ENCODE results near the gene DHCR7. TPM values are rescaled to one million over a fixed set of nuclear protein-coding genes. Genes with fewer than 3 reads are reported as not detected.

Gene DHCR7
- total and polyA plus RNA-seq, 4 donors: 32.3 to 115 (median 72.4) TPM

DNA sequence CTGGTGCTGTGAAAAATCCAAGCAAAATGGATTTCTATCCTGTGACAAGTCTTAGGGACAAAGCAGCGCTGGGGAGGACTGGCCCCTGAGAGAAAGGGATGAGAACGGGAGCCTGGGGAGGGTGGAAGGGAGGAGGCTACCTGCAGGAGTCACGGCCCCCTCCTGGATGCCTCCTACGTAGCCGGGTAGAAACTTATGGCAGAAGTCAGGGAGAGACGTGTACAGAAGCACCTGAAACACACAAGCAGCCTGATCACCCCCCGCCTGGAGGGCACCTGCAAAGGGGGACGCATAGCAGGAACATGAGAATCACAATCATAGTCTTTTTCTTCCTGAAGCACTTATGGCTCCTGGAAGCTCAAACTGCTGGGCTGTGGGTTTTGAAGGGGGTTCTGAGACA lies 6.1 kb downstream of the DHCR7 start:
- no peak overlapping the region for H3K27ac ChIP-seq (ENCODE audit: low read depth, low read length)
- no peaks in the 10 kb centered on the region for H3K27me3 ChIP-seq (ENCODE audit: control insufficient read depth, insufficient read depth, low read length)
- H3K9me3 ChIP-seq (ENCODE audit: control insufficient read depth, insufficient read depth, low read length): no peaks in the 10 kb centered on the region
- peaks cover 79% of the 10 kb centered on the region for H3K36me3 ChIP-seq (ENCODE audit: control insufficient read depth, insufficient read depth, low read length)
- no peak for DNase-seq (ENCODE audit: low read depth in 4 of 6, low spot score in 6 of 6)
- 100% methylated on average over 3 of the region's 8 CpGs for WGBS (ENCODE audit: insufficient coverage)
- H3K4me1 ChIP-seq (ENCODE audit: control insufficient read depth, insufficient read depth, low read length): peaks cover 7% of the 10 kb centered on the region
- no peak overlapping the region for H3K4me3 ChIP-seq (ENCODE audit: low read depth, low read length)

DNA sequence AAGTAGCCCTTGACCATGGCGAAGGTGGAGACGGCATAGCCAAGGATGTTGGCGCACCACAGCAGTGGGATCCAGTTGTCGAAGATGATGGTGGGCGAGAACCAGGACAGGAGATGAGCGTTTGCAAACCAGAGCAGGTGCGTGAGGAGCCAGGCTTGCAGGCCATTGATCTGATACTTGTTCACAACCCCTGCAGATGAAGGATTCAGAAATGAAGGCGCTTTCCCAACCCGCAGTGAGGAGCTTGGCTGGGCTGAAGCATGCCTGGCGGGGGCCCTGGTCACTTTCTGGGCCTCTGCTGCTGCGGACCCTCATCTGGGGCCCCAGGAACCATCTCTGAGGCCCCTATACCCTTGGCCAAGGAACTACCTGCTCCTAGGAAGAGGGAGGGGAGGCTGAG lies 6.9 kb downstream of the DHCR7 start:
- Histone ChIP-seq H3K4me1 (ENCODE audit: control insufficient read depth, insufficient read depth, low read length) (peaks cover 7% of the 10 kb centered on the region), H3K27ac (ENCODE audit: low read depth, low read length) (no peak overlapping the region), H3K36me3 (ENCODE audit: control insufficient read depth, insufficient read depth, low read length) (peaks cover 86% of the 10 kb centered on the region), H3K27me3 (ENCODE audit: control insufficient read depth, insufficient read depth, low read length) (no peaks in the 10 kb centered on the region), H3K9me3 (ENCODE audit: control insufficient read depth, insufficient read depth, low read length) (no peaks in the 10 kb centered on the region), H3K4me3 (ENCODE audit: low read depth, low read length) (no peak overlapping the region)
- WGBS (ENCODE audit: insufficient coverage): 100% methylated on average over 9 of the region's 11 CpGs
- no peak for DNase-seq (ENCODE audit: low read depth in 4 of 6, low spot score in 6 of 6)

DNA sequence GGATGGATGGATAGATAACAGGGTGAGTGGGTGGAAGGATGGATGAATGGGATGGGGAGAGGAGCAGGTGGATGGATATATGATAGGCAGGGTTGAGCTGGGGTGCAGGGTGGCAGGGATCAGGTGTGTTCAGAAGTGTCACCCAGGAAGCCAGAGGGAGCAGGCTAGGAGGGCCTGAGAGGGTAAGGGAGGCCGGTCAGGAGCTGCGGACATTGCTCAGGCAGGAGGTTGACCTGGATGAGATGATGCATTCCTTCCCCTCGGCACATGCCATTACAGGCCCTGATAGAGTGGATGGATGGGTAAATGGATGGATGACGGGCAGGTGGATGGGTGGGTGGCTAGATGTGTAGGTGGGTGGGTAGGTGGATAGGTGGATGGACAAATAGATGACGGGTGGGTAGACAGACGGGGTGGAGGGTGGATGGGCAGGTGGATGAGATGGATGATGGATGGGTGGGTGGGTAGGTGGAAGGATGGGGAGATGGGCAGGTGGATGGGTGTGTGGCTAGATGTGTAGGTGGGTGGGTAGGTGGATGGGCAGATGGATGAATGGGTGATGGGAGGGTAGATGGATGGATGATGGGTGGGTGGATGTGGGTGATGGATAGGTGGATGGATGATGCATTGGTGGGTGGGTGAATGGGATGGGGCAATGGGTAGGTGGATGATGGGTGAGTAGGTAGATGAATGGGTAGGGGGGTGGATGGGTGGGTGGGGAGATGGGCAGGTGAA lies 8.0 kb downstream of the DHCR7 start:
- H3K27me3 ChIP-seq (ENCODE audit: control insufficient read depth, insufficient read depth, low read length): no peaks in the 10 kb centered on the region
- WGBS (ENCODE audit: insufficient coverage): 92% methylated on average over 6 of the region's 6 CpGs
- H3K4me3 ChIP-seq (ENCODE audit: low read depth, low read length): no peak overlapping the region
- peaks cover 92% of the 10 kb centered on the region for H3K36me3 ChIP-seq (ENCODE audit: control insufficient read depth, insufficient read depth, low read length)
- no peaks in the 10 kb centered on the region for H3K9me3 ChIP-seq (ENCODE audit: control insufficient read depth, insufficient read depth, low read length)
- no peak overlapping the region for H3K27ac ChIP-seq (ENCODE audit: low read depth, low read length)
- no peak for DNase-seq (ENCODE audit: low read depth in 4 of 6, low spot score in 6 of 6)
- peaks cover 7% of the 10 kb centered on the region for H3K4me1 ChIP-seq (ENCODE audit: control insufficient read depth, insufficient read depth, low read length)

DNA sequence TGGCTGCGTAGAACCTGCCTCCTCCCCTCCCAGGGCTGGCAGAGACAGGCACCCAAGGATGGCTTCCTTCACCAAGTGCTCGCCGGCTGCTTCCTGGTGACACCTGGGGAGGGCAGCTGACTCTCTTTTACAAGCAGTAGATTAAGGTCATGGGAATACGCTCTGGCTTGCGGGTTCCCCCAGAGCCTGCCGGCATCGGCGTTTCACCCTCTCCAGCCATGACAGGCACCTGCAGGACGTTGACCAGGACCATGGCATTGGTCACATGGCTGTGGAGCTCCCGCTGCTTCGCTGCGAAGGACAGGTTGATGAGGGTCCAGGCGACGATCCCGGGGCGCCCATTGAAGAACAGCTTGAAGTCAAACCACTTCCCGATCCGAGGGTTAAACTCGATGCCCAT lies 9.5 kb downstream of the DHCR7 start:
- WGBS (ENCODE audit: insufficient coverage): 95% methylated on average over 10 of the region's 19 CpGs
- Histone ChIP-seq H3K27ac (ENCODE audit: low read depth, low read length) (no peak overlapping the region), H3K9me3 (ENCODE audit: control insufficient read depth, insufficient read depth, low read length) (no peaks in the 10 kb centered on the region), H3K4me1 (ENCODE audit: control insufficient read depth, insufficient read depth, low read length) (peaks cover 15% of the 10 kb centered on the region), H3K4me3 (ENCODE audit: low read depth, low read length) (no peak overlapping the region), H3K27me3 (ENCODE audit: control insufficient read depth, insufficient read depth, low read length) (no peaks in the 10 kb centered on the region), H3K36me3 (ENCODE audit: control insufficient read depth, insufficient read depth, low read length) (peaks cover 93% of the 10 kb centered on the region)
- DNase-seq (ENCODE audit: low read depth in 4 of 6, low spot score in 6 of 6): no peak

DNA sequence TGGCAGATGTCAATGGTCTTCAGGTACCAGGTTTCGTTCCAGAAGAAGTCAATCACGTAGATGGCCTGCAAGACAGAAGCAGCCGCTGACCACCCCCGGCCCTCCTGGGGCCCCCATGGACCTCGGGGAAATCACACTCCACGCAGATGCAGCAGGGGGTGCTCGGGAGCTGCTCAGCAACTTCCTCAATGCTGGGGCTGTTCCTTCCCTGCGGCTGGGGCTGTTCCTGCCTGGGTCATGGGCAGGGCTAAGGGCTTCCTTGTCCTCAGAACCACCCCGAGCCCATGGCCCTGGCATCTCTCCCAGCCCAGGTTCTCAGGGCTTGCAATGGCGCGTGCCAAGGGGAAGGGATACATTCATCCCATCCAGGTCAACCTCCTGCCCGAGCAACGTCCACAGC lies 10.3 kb downstream of the DHCR7 start:
- no peak overlapping the region for H3K4me3 ChIP-seq (ENCODE audit: low read depth, low read length)
- H3K9me3 ChIP-seq (ENCODE audit: control insufficient read depth, insufficient read depth, low read length): no peaks in the 10 kb centered on the region
- WGBS (ENCODE audit: insufficient coverage): 81% methylated on average over 13 of the region's 13 CpGs
- H3K27ac ChIP-seq (ENCODE audit: low read depth, low read length): no peak overlapping the region
- no peaks in the 10 kb centered on the region for H3K27me3 ChIP-seq (ENCODE audit: control insufficient read depth, insufficient read depth, low read length)
- peaks cover 88% of the 10 kb centered on the region for H3K36me3 ChIP-seq (ENCODE audit: control insufficient read depth, insufficient read depth, low read length)
- H3K4me1 ChIP-seq (ENCODE audit: control insufficient read depth, insufficient read depth, low read length): peaks cover 15% of the 10 kb centered on the region
- no peak for DNase-seq (ENCODE audit: low read depth in 4 of 6, low spot score in 6 of 6)

DNA sequence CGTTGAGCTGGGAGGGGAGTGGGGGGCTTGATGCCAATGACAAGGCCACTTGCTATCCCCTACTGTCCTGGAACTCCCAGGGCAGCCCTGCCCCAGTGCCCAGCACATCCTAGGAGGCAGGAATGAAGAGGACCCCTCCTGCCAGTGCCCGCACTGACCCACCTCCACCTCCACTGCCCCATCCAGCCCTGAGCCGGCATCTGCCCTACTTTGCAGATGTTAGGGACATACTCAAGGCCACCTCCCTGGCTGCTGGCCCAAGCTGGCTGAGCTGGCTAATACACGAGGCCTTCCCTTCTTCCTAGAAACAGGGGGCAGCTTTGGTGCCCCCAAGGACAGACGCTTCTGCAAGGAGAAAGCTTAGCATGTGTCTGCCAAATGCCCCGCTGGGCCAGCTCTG lies 10.8 kb downstream of the DHCR7 start:
- DNase-seq (ENCODE audit: low read depth in 4 of 6, low spot score in 6 of 6): no peak
- Histone ChIP-seq H3K27me3 (ENCODE audit: control insufficient read depth, insufficient read depth, low read length) (no peaks in the 10 kb centered on the region), H3K27ac (ENCODE audit: low read depth, low read length) (no peak overlapping the region), H3K4me3 (ENCODE audit: low read depth, low read length) (no peak overlapping the region), H3K4me1 (ENCODE audit: control insufficient read depth, insufficient read depth, low read length) (peaks cover 15% of the 10 kb centered on the region), H3K9me3 (ENCODE audit: control insufficient read depth, insufficient read depth, low read length) (no peaks in the 10 kb centered on the region), H3K36me3 (ENCODE audit: control insufficient read depth, insufficient read depth, low read length) (peaks cover 84% of the 10 kb centered on the region)
- WGBS (ENCODE audit: insufficient coverage): 95% methylated on average over 5 of the region's 6 CpGs

DNA sequence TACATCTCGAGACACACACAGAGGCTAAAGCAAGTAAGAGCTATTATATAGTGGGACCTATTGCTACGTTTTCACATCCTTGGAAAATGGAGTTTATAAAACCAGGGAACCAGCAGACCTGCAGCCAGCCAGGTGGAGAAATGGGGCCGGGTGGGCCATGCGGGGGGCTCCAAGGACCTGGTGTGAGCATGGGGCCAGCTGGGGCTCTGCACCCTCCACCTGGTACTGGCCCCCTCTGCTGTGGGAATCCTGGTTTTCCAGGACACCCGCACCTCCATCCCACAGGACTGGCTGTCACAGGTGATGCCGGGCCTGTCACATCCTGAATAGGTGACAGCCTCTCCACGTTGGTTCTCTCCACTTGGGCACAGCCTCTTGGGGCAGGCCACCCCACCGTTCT lies 11.3 kb downstream of the DHCR7 start:
- no peak for DNase-seq (ENCODE audit: low read depth in 4 of 6, low spot score in 6 of 6)
- Histone ChIP-seq H3K4me3 (ENCODE audit: low read depth, low read length) (no peak overlapping the region), H3K27me3 (ENCODE audit: control insufficient read depth, insufficient read depth, low read length) (no peaks in the 10 kb centered on the region), H3K4me1 (ENCODE audit: control insufficient read depth, insufficient read depth, low read length) (peaks cover 15% of the 10 kb centered on the region), H3K9me3 (ENCODE audit: control insufficient read depth, insufficient read depth, low read length) (no peaks in the 10 kb centered on the region), H3K27ac (ENCODE audit: low read depth, low read length) (no peak overlapping the region), H3K36me3 (ENCODE audit: control insufficient read depth, insufficient read depth, low read length) (peaks cover 78% of the 10 kb centered on the region)
- WGBS (ENCODE audit: insufficient coverage): 93% methylated on average over 7 of the region's 8 CpGs

DNA sequence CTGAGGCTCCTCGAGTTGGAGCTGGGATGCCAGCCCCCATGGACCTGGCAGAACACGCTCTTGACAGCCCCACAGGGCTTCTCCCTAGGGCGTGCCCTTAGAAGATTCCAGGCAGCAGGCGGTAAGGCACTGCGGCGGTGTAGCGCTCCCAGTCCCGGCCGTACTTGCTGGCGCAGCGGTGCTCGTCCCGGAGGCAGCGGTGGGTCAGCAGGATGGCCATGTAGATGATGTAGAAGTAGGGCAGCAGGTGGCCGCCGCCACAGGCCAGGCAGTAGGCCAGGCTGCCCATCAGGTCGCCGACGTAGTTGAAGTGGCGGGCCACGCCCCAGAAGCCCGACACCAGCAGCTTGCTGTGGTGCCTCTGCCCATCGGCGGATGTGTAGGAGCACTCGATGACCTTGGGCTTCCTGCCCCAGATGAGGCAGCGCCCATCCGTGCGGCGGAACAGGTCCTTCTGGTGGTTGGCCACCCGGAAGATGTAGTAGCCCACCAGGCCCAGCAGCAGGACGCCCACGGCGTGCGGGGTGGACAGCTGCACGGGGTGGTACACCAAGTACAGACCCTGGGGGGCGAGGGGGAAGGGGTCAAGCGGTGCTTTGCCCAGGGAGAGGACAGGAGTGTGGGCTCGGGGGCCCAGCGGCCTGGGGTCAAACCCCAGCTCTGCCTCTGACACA lies 12.8 kb downstream of the DHCR7 start:
- WGBS (ENCODE audit: insufficient coverage): 94% methylated on average over 37 of the region's 39 CpGs
- peaks cover 15% of the 10 kb centered on the region for H3K4me1 ChIP-seq (ENCODE audit: control insufficient read depth, insufficient read depth, low read length)
- no peak overlapping the region for H3K27ac ChIP-seq (ENCODE audit: low read depth, low read length)
- no peak overlapping the region for H3K4me3 ChIP-seq (ENCODE audit: low read depth, low read length)
- H3K27me3 ChIP-seq (ENCODE audit: control insufficient read depth, insufficient read depth, low read length): no peaks in the 10 kb centered on the region
- no peak for DNase-seq (ENCODE audit: low read depth in 4 of 6, low spot score in 6 of 6)
- H3K36me3 ChIP-seq (ENCODE audit: control insufficient read depth, insufficient read depth, low read length): peaks cover 64% of the 10 kb centered on the region
- H3K9me3 ChIP-seq (ENCODE audit: control insufficient read depth, insufficient read depth, low read length): no peaks in the 10 kb centered on the region

DNA sequence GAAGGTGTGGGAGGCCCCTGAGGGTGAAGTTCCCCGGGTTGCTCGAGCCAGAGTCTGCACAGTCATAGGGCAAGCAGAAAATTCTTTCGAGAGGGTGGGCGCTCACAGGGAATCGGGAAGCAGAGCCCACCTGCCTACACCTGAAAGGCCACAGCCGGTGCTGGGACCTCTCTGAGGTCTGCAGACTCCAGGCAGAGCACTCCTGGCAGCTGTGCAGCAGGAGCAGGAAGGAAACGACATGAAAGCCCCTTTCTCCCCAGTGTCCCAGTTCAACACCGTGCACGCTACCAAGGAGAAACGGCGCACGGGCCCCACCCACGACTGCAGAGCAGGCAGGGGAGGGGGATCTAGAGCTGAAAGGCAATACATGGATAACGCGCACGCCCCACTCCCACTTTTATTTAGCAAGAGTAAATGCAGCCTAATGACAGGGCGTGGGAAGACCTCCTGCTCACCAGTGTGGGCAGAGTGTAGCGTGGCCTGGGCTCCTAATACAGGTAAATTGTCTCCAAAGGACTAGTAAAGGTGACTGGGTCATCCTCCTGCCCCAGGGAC lies 13.5 kb downstream of the DHCR7 start:
- Histone ChIP-seq H3K36me3 (ENCODE audit: control insufficient read depth, insufficient read depth, low read length) (peaks cover 56% of the 10 kb centered on the region), H3K27me3 (ENCODE audit: control insufficient read depth, insufficient read depth, low read length) (no peaks in the 10 kb centered on the region), H3K4me3 (ENCODE audit: low read depth, low read length) (no peak overlapping the region), H3K27ac (ENCODE audit: low read depth, low read length) (no peak overlapping the region), H3K9me3 (ENCODE audit: control insufficient read depth, insufficient read depth, low read length) (no peaks in the 10 kb centered on the region), H3K4me1 (ENCODE audit: control insufficient read depth, insufficient read depth, low read length) (peaks cover 15% of the 10 kb centered on the region)
- DNase-seq (ENCODE audit: low read depth in 4 of 6, low spot score in 6 of 6): no peak
- WGBS (ENCODE audit: insufficient coverage): 81% methylated on average over 12 of the region's 18 CpGs

All from spinal cord (tissue), 10 donors.